Activated T-cell treated with anti-CD3 and anti-CD28 coated beads, Interleukin-2, amount 50 U/mL, for 72 hours (primary cell): ENCODE data around the gene SCYGR8. TPM values are rescaled to one million over a fixed set of nuclear protein-coding genes. Genes with fewer than 3 reads are reported as not detected.

Source experiments
- total RNA-seq, 2 donors: library from RNA; stranded (reverse); gene quantifications; one replicate each; pipeline ENCODE4 v1.2.3, GENCODE V29; 2022

Gene SCYGR8
- total RNA-seq, 2 donors from 2014 or later, result not detected

Other genes starting within 250 kb of the SCYGR8 start
- not detected for gene SCYGR2, start 147.0 kb upstream of the SCYGR8 start, total RNA-seq
- not detected for gene SCYGR3, start 131.1 kb upstream of the SCYGR8 start, total RNA-seq
- not detected for gene SCYGR4, start 128.4 kb upstream of the SCYGR8 start, total RNA-seq
- gene SCYGR5, start 79.1 kb upstream of the SCYGR8 start, total RNA-seq, result not detected
- gene SLC19A3, start 27.9 kb upstream of the SCYGR8 start, total RNA-seq, result not detected
- not detected for gene SCYGR6, start 21.1 kb upstream of the SCYGR8 start, total RNA-seq
- not detected for gene SCYGR7, start 17.6 kb upstream of the SCYGR8 start, total RNA-seq
- 10 to 100 TPM in 1 of 2 donors, 1 to 10 TPM in 1; 1.4 to 21.9 TPM for gene CCL20, start 67.9 kb downstream of the SCYGR8 start, total RNA-seq
- not detected for gene DAW1, start 125.7 kb downstream of the SCYGR8 start, total RNA-seq